Glutamatergic neuron (in vitro differentiated cells): Measurements from ENCODE around the gene LGALS3. TPM values are rescaled to one million over a fixed set of nuclear protein-coding genes. Genes with fewer than 3 reads are reported as not detected.

Experiments used
- DNase-seq: peaks from one replicate; pipeline ENCODE4 v3.0.0; 2022
- H3K27ac Mint-ChIP-seq: one replicate; pipeline ENCODE4 v1.8.0; 2020; ENCODE audit warnings: mild to moderate bottlenecking, mixed read lengths, inconsistent platforms; ENCODE audit not compliant: unreplicated experiment
- H3K27me3 Mint-ChIP-seq: one replicate; pipeline ENCODE4 v1.8.0; 2020; ENCODE audit warnings: mild to moderate bottlenecking, moderate library complexity, mixed read lengths, inconsistent platforms; ENCODE audit not compliant: unreplicated experiment
- H3K36me3 Mint-ChIP-seq: one replicate; pipeline ENCODE4 v1.8.0; 2020; ENCODE audit warnings: mild to moderate bottlenecking, mixed read lengths, inconsistent platforms; ENCODE audit not compliant: unreplicated experiment
- H3K4me1 Mint-ChIP-seq: one replicate; pipeline ENCODE4 v1.8.0; 2020; ENCODE audit warnings: mild to moderate bottlenecking, low read depth, mixed read lengths, inconsistent platforms; ENCODE audit not compliant: unreplicated experiment
- H3K4me3 Mint-ChIP-seq: one replicate; pipeline ENCODE4 v1.8.0; 2020; ENCODE audit warnings: mild to moderate bottlenecking, mixed read lengths, inconsistent platforms; ENCODE audit not compliant: unreplicated experiment
- H3K9me3 Mint-ChIP-seq: one replicate; pipeline ENCODE4 v1.8.0; 2020; ENCODE audit warnings: mild to moderate bottlenecking, moderate library complexity, mixed read lengths, inconsistent platforms; ENCODE audit not compliant: unreplicated experiment
- total RNA-seq: library from RNA; stranded (reverse); fragmentation: NEBNext Ultra II Directional; extraction: Animal tissue kit (Norgen Biotek cat#: 25700); gene quantifications from one replicate; pipeline ENCODE4 v1.2.1, GENCODE V29; 2021; ENCODE audit not compliant: unreplicated experiment
- TF ChIP-seq, protein P1 (sequence below): fragments of 200-600 bp; sonication (generic); IDR thresholded peaks from one replicate; pipeline ENCODE4 v1.5.0; 2021; ENCODE audit not compliant: partially characterized antibody, unreplicated experiment

LGALS3 gene
- total RNA-seq, 1 donor from 2014 or later, result not detected

DNA sequence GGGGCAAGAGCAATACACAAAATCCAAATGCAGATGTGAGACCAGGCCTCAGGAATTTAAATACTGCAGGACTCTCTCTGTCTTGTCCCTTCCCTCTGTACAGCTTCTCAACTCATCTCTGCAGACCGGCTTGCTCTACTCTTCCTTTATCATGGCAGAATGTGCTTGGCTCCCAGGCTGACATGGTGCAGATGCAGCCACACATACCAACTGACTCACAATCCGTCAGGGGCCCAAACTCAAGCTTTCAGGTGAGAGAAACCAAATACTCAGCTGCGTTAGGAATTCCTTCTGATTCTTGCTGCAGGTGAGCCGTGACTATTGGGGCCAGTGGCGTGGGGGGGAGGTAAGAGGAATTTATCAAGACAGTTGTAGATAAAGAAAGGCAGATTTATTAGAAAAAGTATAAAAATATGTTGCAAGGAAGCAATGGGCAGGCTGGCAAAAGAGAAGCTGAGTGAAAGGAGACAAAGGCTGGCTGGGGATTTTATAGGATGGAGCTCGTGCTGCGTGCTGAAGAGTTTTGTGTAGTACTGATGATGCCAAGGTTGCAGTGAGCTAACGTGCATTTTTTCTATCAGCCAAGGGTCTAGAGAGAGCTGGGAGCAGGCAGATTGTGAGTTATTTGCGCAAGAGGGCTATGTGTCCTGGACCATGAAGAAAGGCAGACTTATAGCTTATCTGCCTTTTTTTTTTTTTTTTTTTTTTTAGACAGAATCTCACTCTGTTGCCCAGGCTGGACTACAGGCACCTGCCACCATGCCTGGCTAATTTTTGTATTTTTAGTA lies 5.0 kb upstream of the LGALS3 start:
- Mint-ChIP-seq H3K9me3 (peaks cover 2% of the 10 kb centered on the region), H3K36me3 (no peaks in the 10 kb centered on the region), H3K27me3 (peaks cover 10% of the 10 kb centered on the region), H3K4me1 (no peaks in the 10 kb centered on the region), H3K4me3 (no peak overlapping the region), H3K27ac (no peak overlapping the region)
- TF ChIP-seq, protein P1, sequence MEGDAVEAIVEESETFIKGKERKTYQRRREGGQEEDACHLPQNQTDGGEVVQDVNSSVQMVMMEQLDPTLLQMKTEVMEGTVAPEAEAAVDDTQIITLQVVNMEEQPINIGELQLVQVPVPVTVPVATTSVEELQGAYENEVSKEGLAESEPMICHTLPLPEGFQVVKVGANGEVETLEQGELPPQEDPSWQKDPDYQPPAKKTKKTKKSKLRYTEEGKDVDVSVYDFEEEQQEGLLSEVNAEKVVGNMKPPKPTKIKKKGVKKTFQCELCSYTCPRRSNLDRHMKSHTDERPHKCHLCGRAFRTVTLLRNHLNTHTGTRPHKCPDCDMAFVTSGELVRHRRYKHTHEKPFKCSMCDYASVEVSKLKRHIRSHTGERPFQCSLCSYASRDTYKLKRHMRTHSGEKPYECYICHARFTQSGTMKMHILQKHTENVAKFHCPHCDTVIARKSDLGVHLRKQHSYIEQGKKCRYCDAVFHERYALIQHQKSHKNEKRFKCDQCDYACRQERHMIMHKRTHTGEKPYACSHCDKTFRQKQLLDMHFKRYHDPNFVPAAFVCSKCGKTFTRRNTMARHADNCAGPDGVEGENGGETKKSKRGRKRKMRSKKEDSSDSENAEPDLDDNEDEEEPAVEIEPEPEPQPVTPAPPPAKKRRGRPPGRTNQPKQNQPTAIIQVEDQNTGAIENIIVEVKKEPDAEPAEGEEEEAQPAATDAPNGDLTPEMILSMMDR, result no peak
- DNase-seq, result no peak

GRCh38 chr14:55124774-55125386 lies 4.2 kb upstream of the LGALS3 start:
- Mint-ChIP-seq H3K27me3 (peaks cover 10% of the 10 kb centered on the region), H3K27ac (no peak overlapping the region), H3K9me3 (peaks cover 2% of the 10 kb centered on the region), H3K36me3 (no peaks in the 10 kb centered on the region), H3K4me1 (no peaks in the 10 kb centered on the region), H3K4me3 (no peak overlapping the region)
- TF ChIP-seq, protein P1, result no peak
- no peak for DNase-seq

DNA sequence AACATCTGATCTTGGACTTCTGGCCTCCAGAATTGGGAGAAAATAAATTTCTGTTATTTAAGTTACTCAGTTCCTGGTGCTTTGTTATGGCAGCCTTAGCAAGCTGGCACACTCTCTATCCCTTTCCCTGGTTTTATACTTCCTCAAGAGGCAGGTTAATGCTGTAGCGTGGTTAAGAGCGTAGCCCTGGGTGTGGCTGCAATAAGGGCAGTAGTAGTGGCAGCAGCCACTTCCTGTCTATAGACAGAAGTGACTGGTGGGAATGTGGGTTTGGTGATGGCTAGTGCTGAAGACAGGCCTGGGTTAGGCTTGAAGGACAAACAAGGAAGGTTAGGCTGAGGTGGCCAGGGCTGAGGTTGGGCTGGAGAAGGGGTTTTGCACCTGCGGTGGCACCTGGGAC lies 3.6 kb upstream of the LGALS3 start:
- DNase-seq, result no peak
- Mint-ChIP-seq H3K36me3 (no peaks in the 10 kb centered on the region), H3K27me3 (peaks cover 13% of the 10 kb centered on the region), H3K4me1 (peaks cover 4% of the 10 kb centered on the region), H3K9me3 (peaks cover 5% of the 10 kb centered on the region), H3K4me3 (no peak overlapping the region), H3K27ac (no peak overlapping the region)
- TF ChIP-seq, protein P1, result no peak

DNA sequence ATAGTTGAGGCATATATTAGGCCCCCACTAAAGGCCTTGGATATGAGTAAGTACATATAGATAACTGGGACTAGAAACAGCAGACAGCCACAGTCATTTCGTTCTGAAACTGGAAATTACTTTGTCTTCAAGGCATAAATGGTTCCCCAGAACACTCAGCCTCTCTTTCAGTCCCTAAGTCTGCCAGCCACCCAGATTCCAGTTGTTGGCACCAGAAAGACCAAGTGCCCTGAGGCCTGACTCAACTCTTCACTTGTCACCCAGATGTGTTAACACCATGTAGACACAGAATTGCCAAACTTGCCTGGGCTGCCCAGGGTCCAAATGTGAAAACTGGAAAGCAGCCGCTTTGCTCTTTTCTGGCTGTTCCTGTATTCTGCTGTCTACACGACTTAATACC lies 3.0 kb upstream of the LGALS3 start:
- TF ChIP-seq, protein P1, result no peak
- Mint-ChIP-seq H3K4me1 (peaks cover 4% of the 10 kb centered on the region), H3K27me3 (peaks cover 10% of the 10 kb centered on the region)

GRCh38 chr14:55126932-55127459 lies 2.1 kb upstream of the LGALS3 start:
- Mint-ChIP-seq H3K4me3 (no peak overlapping the region), H3K36me3 (no peaks in the 10 kb centered on the region), H3K27ac (no peak overlapping the region), H3K27me3 (peaks cover 16% of the 10 kb centered on the region), H3K9me3 (peaks cover 5% of the 10 kb centered on the region), H3K4me1 (peaks cover 4% of the 10 kb centered on the region)
- TF ChIP-seq, protein P1, result no peak
- DNase-seq, result no peak

More for the DNA sequence above, 3.0 kb upstream of the LGALS3 start:
- H3K9me3 Mint-ChIP-seq, result peaks cover 5% of the 10 kb centered on the region
- no peak overlapping the region for H3K4me3 Mint-ChIP-seq
- H3K27ac Mint-ChIP-seq, result no peak overlapping the region
- H3K36me3 Mint-ChIP-seq, result no peaks in the 10 kb centered on the region
- no peak for DNase-seq
